Lung (tissue), 12 donors: ENCODE results near the gene USP32. TPM values are rescaled to one million over a fixed set of nuclear protein-coding genes. Genes with fewer than 3 reads are reported as not detected.

Experiments used
- ATAC-seq: fragments of 200-7000 bp; cut with Tn5 transposase; one replicate; pipeline ENCODE4 v1.9.1; 2020; ENCODE audit warnings: moderate number of reproducible peaks; ENCODE audit not compliant: insufficient read depth, low FRiP score
- DNase-seq, 3 donors: peaks; one replicate each; pipeline ENCODE4 v3.0.0-alpha.2; 2013 to 2017
- H3K27ac ChIP-seq, 2 donors: one replicate each; pipeline ENCODE4 v1.5.1; 2013; ENCODE audit warnings: mild to moderate bottlenecking in 2 of 2, moderate library complexity in 2 of 2, control low read depth in 1 of 2, inconsistent platforms in 1 of 2, low read depth in 1 of 2, low read length in 1 of 2
- H3K27me3 ChIP-seq, 3 donors: one replicate each; pipeline ENCODE4 v1.5.1; 2013; ENCODE audit warnings: low read length in 2 of 3; ENCODE audit not compliant: control insufficient read depth in 3 of 3, insufficient read depth in 3 of 3
- H3K36me3 ChIP-seq, 4 donors: one replicate each; pipeline ENCODE4 v1.5.1; 2013; ENCODE audit warnings: low read length in 4 of 4, mild to moderate bottlenecking in 1 of 4, moderate library complexity in 1 of 4; ENCODE audit not compliant: control insufficient read depth in 4 of 4, insufficient read depth in 4 of 4
- H3K4me1 ChIP-seq, 5 donors: one replicate each; pipeline ENCODE4 v1.5.1; 2013; ENCODE audit warnings: low read length in 5 of 5, mild to moderate bottlenecking in 2 of 5, moderate library complexity in 1 of 5; ENCODE audit not compliant: control insufficient read depth in 5 of 5, insufficient read depth in 5 of 5
- H3K4me3 ChIP-seq: one replicate; pipeline ENCODE4 v1.5.1; 2013; ENCODE audit warnings: mild to moderate bottlenecking, control low read depth, moderate library complexity
- H3K9ac ChIP-seq, 2 donors: one replicate each; pipeline ENCODE4 v1.5.1; 2013; ENCODE audit warnings: low read length in 2 of 2, control low read depth in 1 of 2; ENCODE audit not compliant: insufficient read depth in 1 of 2
- H3K9me3 ChIP-seq, 4 donors: one replicate each; pipeline ENCODE4 v1.5.1; 2013; ENCODE audit warnings: low read length in 3 of 4, mild to moderate bottlenecking in 1 of 4, moderate library complexity in 1 of 4; ENCODE audit not compliant: control insufficient read depth in 4 of 4, insufficient read depth in 3 of 4
- WGBS, 2 donors: extraction: QIAGEN DNeasy Blood & Tissue Kit; methylation state at CpG; one replicate each; pipeline ENCODE4 v1.1.7; 2013; 5-methylcytosine and 5-hydroxymethylcytosine counted together
- polyA plus RNA-seq, 2 donors: library from polyadenylated mRNA; stranded (reverse); fragments of 200-250 nt; gene quantifications; one replicate each; pipeline ENCODE4 v1.2.1, GENCODE V29; 2013
- total RNA-seq, 2 donors: library from RNA; depleted of rRNA in 1 of 2; stranded (reverse); fragments of >200 nt in 1 of 2; gene quantifications; one replicate each; pipeline ENCODE4 v1.2.1, GENCODE V29; 2014 to 2021
- TF ChIP-seq, protein P1 (sequence below): IDR thresholded peaks from 2 replicates; pipeline ENCODE4 v1.5.1; 2012; ENCODE audit warnings: mild to moderate bottlenecking; ENCODE audit errors: control extremely low read depth, extremely low read depth
- donor health status: control.
- donor health status: control.
- donor health status: Bipolar disorder and iron deficiency.
- donor health status: healthy.
- donor health status: DM: yes; HTN: yes; CAD: no.

The USP32 gene
- total and polyA plus RNA-seq, 4 donors, result 18.2 to 96.6 (median 51.1) TPM

GRCh38 chr17:60372790-60373483 lies 19.0 kb downstream of the USP32 start:
- no peak overlapping the region for H3K9ac ChIP-seq
- no peaks in the 10 kb centered on the region for H3K27me3 ChIP-seq
- no peak overlapping the region for H3K4me3 ChIP-seq
- TF ChIP-seq, protein P1, sequence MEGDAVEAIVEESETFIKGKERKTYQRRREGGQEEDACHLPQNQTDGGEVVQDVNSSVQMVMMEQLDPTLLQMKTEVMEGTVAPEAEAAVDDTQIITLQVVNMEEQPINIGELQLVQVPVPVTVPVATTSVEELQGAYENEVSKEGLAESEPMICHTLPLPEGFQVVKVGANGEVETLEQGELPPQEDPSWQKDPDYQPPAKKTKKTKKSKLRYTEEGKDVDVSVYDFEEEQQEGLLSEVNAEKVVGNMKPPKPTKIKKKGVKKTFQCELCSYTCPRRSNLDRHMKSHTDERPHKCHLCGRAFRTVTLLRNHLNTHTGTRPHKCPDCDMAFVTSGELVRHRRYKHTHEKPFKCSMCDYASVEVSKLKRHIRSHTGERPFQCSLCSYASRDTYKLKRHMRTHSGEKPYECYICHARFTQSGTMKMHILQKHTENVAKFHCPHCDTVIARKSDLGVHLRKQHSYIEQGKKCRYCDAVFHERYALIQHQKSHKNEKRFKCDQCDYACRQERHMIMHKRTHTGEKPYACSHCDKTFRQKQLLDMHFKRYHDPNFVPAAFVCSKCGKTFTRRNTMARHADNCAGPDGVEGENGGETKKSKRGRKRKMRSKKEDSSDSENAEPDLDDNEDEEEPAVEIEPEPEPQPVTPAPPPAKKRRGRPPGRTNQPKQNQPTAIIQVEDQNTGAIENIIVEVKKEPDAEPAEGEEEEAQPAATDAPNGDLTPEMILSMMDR, result no peak
- H3K36me3 ChIP-seq, result no peaks in the 10 kb centered on the region
- no peak overlapping the region for H3K27ac ChIP-seq
- DNase-seq (no peak), ATAC-seq (no peak)
- H3K9me3 ChIP-seq, result no peaks in the 10 kb centered on the region
- peaks cover 0 to 4% (median 0%) of the 10 kb centered on the region in 5 donors for H3K4me1 ChIP-seq
- WGBS, 2 donors, result 96% methylated on average over 6 of the region's 6 CpGs

GRCh38 chr17:60371818-60372510 lies 20.0 kb downstream of the USP32 start:
- ATAC-seq (no peak), DNase-seq (no peak)
- Histone ChIP-seq H3K9ac (no peak overlapping the region), H3K4me3 (no peak overlapping the region), H3K4me1 (peaks cover 0 to 4% (median 0%) of the 10 kb centered on the region in 5 donors), H3K36me3 (no peaks in the 10 kb centered on the region), H3K27me3 (no peaks in the 10 kb centered on the region), H3K9me3 (no peaks in the 10 kb centered on the region), H3K27ac (no peak overlapping the region)
- 29 to 49% methylated on average over 4 of the region's 4 CpGs for WGBS, 2 donors
- TF ChIP-seq, protein P1, result no peak

GRCh38 chr17:60371416-60371815 lies 20.5 kb downstream of the USP32 start:
- H3K27me3 ChIP-seq, result no peaks in the 10 kb centered on the region
- H3K36me3 ChIP-seq, result no peaks in the 10 kb centered on the region
- WGBS, 2 donors, result 76 to 94% methylated on average over 3 of the region's 3 CpGs
- DNase-seq (no peak), ATAC-seq (no peak)
- no peak overlapping the region for H3K27ac ChIP-seq
- TF ChIP-seq, protein P1, result no peak
- no peak overlapping the region for H3K9ac ChIP-seq
- H3K4me1 ChIP-seq, result peaks cover 0 to 4% (median 0%) of the 10 kb centered on the region in 5 donors
- no peak overlapping the region for H3K4me3 ChIP-seq
- no peaks in the 10 kb centered on the region for H3K9me3 ChIP-seq
